COR-L47 (cell line): ENCODE data around the gene ACTR3.
"Not testable (repeated sequence)": the region's sequence is repeated elsewhere in the genome, so short reads cannot be mapped to it uniquely, and the experiment has no call there.

Experiments
- DNase-seq: peaks from one replicate; lab custom pipeline; 2025; lab: John Stamatoyannopoulos, UW

ACTR3 gene

DNA sequence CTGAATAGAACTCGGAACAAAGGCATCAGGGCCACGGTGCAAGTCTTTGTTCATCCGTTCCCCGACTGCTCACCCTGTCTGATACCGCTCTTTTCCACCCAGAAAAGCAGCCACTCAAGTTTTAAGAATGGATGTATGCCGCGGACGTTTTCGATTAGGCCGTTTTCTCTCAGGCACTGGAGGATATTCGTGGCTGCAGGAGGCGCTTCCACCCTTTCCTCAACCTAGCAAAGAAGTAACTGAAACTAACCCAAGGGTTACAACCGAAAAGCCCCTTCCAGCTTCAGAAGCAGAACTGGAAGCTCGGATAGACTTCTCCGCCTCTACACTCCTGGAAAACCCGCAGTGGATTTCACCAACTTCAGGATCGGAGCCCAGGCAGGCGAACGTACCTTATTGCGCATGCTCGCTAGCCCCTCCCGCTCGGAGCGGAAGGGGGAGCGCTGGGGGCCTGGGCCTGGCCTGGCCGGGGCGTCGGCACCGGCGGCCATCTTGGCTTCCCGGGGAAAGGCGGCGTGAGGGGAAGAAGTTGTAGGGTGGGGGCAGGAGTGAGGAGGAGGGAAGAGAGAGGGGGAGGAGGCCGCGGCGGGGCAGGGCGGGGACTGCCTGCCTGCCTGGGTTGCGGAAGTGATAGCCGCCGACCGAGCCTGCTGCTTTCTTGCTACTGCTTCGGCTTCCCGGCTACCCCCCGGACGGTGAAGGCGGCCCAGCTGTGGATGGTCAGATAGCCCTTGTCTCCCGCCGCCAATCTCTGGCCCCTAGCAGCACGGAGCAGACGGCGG lies at the start of gene ACTR3:
Gene ACTR3 (plus strand): TSS at position 619 of the 782 bp plus-strand sequence. CDS start 191 bp downstream, outside the sequence.
- peak; percentile 97 for DNase-seq

DNA sequence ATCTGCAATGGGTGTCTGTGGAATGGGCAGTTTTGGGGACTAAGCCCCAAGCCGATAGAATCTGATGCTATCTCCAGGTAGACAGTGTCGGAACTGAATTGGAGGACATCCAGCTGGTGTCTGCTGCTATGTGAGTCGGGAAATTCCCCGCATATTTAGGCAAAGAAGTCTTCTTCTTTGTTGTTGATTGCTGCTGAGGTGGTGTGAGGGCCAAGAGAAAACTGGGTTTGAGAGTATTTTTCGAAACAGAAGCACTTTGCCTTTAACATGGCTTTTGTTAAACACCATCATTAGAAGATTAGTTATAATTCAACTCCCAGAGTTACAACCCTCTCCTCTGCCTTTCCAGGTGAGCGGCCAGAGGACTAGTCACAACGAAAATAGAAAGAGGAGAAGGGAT lies 49.4 kb upstream of the ACTR3 start:
- DNase-seq = no peak

DNA sequence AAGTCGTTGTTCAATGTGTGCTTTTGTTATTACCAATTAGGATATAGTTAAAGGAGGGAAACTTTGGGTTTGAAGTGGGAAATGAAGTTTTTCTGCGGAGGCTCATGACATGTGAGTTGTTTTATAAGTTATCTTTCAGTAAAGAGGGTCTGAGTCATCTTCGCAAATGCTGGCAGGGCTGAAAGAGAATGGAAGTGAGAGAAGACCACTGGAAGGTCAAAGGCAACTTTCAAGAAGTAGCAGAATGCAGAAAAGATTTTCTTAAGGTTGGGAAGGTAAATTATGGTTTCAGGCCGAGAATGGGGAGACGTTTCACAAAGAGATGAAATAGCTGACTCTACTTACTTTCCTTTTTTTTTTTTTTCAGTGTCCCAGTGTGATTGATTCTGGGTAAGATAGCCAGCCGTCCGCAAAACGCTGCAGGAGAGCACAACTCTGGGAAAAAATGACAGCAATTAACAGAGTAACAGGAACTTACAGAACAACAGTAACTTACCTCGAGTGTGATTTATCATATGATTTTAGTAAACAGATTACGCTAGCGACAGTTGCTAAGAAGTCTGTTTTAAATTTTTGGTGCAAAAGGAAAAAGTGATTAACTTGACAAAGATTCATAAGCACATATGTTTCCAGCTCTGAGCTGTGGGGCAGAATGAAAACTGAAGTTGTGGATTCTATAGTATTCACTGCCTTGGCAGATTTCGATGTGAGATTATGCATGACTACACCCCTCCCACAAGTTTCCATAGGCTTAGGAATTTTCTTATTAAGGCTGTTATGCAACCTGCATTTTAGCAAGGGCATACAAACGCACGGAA lies 46.8 kb upstream of the ACTR3 start:
- DNase-seq = no peak

- DNase-seq = not testable (repeated sequence)
Observed at GRCh38 chr2:113843737-113844050, 46.2 kb upstream of the ACTR3 start.

DNA sequence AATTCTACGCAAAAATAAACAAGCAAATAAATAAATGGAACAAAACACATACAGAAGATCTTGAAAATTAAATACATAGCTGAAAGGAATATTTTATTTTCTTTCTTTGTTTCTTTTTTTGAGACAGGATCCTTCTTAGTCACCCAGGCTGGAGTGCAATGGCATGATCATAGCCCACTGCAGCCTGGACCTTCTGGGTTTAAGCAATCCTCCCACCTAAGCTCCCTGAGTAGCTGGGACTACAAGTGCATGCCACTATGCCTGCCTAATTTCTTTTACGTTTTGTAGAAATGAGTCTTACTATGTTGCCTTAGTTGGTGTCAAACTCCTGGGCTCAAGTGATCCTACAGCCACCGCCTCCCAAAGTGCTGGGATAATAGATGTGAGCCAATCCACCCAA lies 44.6 kb upstream of the ACTR3 start:
- DNase-seq = no peak

DNA sequence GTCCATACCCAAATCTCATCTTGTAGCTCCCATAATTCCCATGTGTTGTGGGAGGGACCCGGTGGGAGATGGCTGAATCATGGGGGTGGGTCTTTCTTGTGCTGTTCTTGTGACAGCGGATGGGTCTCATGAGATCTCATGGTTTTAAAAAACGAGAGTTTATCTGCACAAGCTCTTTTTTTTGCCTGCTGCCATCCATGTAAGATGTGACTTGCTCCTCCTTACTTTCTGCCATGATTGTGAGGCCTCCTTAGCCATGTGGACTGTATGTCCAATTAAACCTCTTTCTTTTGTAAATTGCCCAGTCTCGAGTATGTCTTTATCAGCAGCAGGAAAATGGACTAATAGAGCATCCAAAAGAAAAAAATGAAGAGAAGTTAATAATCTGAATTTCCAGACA lies 44.1 kb upstream of the ACTR3 start:
- not testable (repeated sequence) for DNase-seq

- DNase-seq = no peak
Observed at GRCh38 chr2:113846429-113846828, 43.5 kb upstream of the ACTR3 start.

DNA sequence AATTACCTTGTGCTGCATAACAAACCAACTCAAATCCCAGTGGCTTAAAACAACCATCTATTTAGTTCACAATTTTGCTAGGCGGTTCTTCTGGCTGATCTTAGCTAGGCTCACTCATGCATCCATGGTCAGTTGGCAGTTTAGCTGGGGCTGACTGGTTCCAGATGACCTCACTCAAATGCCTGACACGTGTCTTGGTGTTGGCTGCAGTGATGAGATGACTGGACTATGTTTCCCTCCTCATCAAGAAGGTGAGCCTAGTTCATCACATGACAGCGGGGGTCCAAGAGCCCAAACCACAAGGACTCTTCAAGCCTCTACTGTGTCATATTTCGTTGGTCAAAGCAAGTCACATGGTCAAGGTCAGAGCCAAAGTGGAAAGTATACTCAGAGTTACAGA lies 42.7 kb upstream of the ACTR3 start:
- no peak for DNase-seq

DNA sequence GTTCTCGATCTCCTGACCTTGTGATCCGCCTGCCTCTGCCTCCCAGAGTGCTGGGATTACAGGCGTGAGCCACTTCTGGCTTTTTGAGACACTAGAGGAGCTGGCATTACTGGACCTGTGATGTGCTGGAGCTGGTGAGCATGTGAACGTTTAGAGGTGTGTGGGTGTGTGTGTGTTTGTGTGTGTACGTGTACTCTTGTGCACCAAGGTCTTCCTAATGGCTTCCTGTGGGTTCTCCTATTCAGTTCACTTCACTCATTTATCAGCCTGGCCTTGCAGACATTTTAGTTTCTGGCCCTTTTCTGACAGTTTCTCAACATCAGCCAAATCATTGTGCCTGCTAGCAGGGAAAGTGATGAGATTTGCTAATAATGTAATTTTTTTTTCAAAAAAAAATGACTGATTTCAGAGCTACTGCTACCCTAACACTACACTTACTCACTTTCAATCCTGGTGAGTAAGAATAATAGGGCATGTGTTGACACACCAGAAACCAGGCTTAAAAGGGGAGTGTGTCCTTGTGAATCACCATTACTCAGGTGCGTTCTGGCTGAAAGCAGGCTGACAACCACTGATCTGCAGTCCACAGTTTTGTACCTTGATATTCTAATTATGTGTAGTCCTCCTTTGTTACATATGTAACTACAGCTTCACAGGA lies 41.0 kb upstream of the ACTR3 start:
- no peak for DNase-seq

GRCh38 chr2:113850687-113851086 lies 39.2 kb upstream of the ACTR3 start:
- DNase-seq = no peak

DNA sequence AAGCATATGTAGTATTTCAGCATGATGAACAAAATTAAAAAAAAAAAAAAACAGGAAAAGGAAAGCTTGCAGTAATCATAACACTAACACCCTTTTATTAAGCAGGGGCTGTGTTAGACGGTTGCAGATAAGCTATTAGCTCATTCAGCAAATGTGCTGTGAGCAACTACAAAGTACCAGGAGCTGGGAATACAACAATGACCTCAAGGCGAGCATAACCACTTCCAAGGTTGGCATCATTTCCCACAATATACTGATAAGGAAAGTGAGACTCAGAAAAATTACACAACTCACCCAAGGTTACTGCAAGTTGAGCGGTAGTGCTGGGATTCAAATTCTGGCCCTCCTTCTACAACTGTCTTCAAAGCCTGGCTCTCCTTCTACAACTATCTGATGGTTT lies 38.2 kb upstream of the ACTR3 start:
- no peak for DNase-seq

- no peak for DNase-seq
Observed at GRCh38 chr2:113854208-113854607, 35.7 kb upstream of the ACTR3 start.

- DNase-seq = no peak
Observed at GRCh38 chr2:113854970-113855740, 34.7 kb upstream of the ACTR3 start.

DNA sequence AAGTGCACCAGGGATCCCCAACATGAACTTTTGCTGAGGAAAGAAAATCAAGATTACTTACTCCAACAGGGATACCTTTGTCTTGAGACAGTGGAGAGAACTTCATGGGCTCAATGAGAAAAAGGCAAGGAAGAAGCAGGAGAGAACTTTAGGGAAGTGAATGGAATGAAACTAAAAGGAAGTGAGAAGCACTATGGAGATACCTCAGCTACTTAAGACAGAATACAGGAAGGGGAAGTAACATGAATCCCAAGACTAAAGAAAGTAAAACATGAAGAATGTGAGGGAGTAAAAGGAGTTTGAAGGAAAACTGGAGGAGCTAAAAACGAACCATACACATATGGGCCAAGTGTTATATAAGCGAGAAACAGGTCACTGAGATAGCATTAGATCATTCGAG lies 32.4 kb upstream of the ACTR3 start:
- DNase-seq = no peak

- DNase-seq = no peak
Observed at GRCh38 chr2:113858764-113859163, 31.1 kb upstream of the ACTR3 start.

- DNase-seq = no peak
Observed at GRCh38 chr2:113861740-113862139, 28.1 kb upstream of the ACTR3 start.

DNA sequence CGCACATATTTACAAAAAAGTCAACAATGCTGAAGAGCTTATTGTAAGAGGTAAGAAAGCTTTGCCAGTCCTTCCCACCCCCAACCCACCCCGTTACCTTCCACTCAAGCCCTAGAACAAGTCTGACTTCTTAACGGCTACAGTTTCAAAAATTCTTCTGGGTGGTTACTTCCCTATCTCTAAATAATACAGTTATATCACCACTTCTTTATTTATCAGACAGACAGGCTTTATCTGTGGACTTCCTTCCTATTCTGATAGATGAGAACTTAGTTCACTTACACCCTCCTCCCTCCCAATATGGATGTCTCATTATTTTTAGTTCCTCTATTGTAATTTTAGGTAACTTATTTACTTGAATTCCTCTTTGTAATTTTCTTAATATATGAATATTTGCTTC lies 26.7 kb upstream of the ACTR3 start:
- DNase-seq = no peak

DNA sequence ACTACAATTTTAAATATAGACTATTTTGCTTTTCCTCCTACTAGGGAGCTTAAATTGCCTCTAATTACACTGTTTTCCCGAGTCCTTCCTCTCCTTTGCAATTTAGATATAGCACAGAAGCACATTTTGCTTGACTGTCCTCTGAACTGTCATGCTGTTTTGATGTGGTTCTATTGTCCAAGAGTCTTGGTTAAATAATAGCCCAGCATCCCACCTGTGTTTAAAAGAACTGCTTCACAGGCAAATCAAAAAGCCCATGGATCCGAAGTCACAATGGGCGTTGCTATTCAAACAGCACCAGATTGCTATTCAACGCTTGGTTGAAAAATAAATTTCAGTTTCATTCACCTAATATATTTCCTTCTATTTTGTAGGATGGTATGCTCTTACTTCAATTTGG lies 22.3 kb upstream of the ACTR3 start:
- peak; percentile 80 for DNase-seq

- DNase-seq = no peak
Observed at GRCh38 chr2:113869253-113869652, 20.6 kb upstream of the ACTR3 start.

DNA sequence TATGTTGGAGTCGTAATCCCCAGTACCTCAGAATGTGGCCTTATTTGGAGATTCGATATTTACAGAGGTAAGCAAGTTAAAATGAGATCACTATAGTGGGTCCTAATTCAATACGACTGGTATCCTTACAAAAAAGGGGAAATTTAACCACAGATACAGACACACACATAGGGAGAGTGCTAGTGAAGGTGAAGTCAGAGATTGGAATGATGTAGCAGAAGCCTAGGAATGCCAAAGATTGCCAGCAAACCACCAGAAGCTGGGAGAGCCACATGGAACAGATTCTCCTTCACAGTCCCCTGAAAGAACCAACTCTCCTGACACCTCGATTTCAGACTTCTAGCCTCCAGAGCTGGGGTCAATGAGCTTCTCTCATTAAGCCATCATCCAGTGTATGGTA lies 17.7 kb upstream of the ACTR3 start:
- DNase-seq = no peak

- DNase-seq = no peak
Observed at GRCh38 chr2:113873867-113874266, 16.0 kb upstream of the ACTR3 start.

GRCh38 chr2:113875135-113875534 lies 14.8 kb upstream of the ACTR3 start:
- DNase-seq = no peak
